Natural killer cell (primary cell): ENCODE measurements around the gene SARDH. TPM values are rescaled to one million over a fixed set of nuclear protein-coding genes. Genes with fewer than 3 reads are reported as not detected.

Experiments
- ATAC-seq, 3 donors: fragments of 150-1000 bp in 2 of 3; fragments of 200-7000 bp in 1 of 3; cut with Tn5 transposase; 1 replicate in 1 of 3; 2 replicates in 2 of 3; pipeline ENCODE4 v1.10.0; 2021; ENCODE audit warnings: mild to moderate bottlenecking in 2 of 3, moderate library complexity in 2 of 3
- DNase-seq, 2 donors: peaks; one replicate each; pipeline versions ENCODE4 v3.0.0 to v3.0.0-alpha.2; 2013 to 2021; ENCODE audit warnings: mixed read lengths in 1 of 2
- H3K27ac ChIP-seq: one replicate; pipeline ENCODE4 v1.5.1; 2013; ENCODE audit warnings: mild to moderate bottlenecking, low read length
- H3K27me3 ChIP-seq: one replicate; pipeline ENCODE4 v1.6.1; 2013; ENCODE audit warnings: low read length; ENCODE audit not compliant: control insufficient read depth, insufficient read depth
- H3K36me3 ChIP-seq: one replicate; pipeline ENCODE4 v1.6.1; 2013; ENCODE audit warnings: low read length; ENCODE audit not compliant: control insufficient read depth, insufficient read depth
- H3K4me1 ChIP-seq: one replicate; pipeline ENCODE4 v1.6.1; 2013; ENCODE audit warnings: low read length; ENCODE audit not compliant: control insufficient read depth, insufficient read depth
- H3K4me3 ChIP-seq: one replicate; pipeline ENCODE4 v1.5.1; 2013; ENCODE audit warnings: low read length
- H3K9me3 ChIP-seq: one replicate; pipeline ENCODE4 v1.6.1; 2013; ENCODE audit warnings: low read length; ENCODE audit not compliant: control insufficient read depth, insufficient read depth
- H3K27ac Mint-ChIP-seq, 2 donors: one replicate each; pipeline ENCODE4 v1.8.0; 2022; ENCODE audit warnings: mild to moderate bottlenecking in 2 of 2, mixed read lengths in 2 of 2, moderate library complexity in 1 of 2
- H3K27me3 Mint-ChIP-seq, 2 donors: one replicate each; pipeline ENCODE4 v1.8.0; 2022; ENCODE audit warnings: low read depth in 2 of 2, mixed read lengths in 2 of 2
- H3K36me3 Mint-ChIP-seq: one replicate; pipeline ENCODE4 v1.8.0; 2022; ENCODE audit warnings: mixed read lengths
- H3K4me1 Mint-ChIP-seq, 2 donors: one replicate each; pipeline ENCODE4 v1.8.0; 2022; ENCODE audit warnings: mixed read lengths in 2 of 2
- H3K4me3 Mint-ChIP-seq: one replicate; pipeline ENCODE4 v1.8.0; 2022; ENCODE audit warnings: mild to moderate bottlenecking, moderate library complexity, mixed read lengths
- H3K9me3 Mint-ChIP-seq, 2 donors: one replicate each; pipeline ENCODE4 v1.8.0; 2022; ENCODE audit warnings: mixed read lengths in 2 of 2
- CTCF ChIP-seq: fragments of 200-600 bp; IDR thresholded peaks from one replicate; pipeline ENCODE4 v1.8.0; 2022; ENCODE audit warnings: antibody characterized with exemption
- WGBS: methylation state at CpG from one replicate; pipeline ENCODE4 v1.1.7; 2013; ENCODE audit warnings: missing lambda C conversion rate; ENCODE audit not compliant: insufficient coverage; 5-methylcytosine and 5-hydroxymethylcytosine counted together
- intact Hi-C: fragments of 100-400 bp; cut with micrococcal nuclease; formaldehyde crosslinking; loops from one replicate; pipeline ENCODE4 v1.14.2; 2022
- total RNA-seq, 4 donors: library from RNA; stranded (reverse); fragments of 120-200 nt in 1 of 4; gene quantifications; one replicate each; pipeline versions ENCODE4 v1.2.3 to v1.2.4, GENCODE V29; 2013 to 2022

The SARDH gene
- total RNA-seq, 3 donors from 2014 or later (not counting 1 experiment from before 2014, with no cell fraction given): 2.2 to 6.8 (median 4.1) TPM

GRCh38 chr9:133690081-133690561 lies 48.0 kb downstream of the SARDH start:
- H3K9me3 Mint-ChIP-seq: no peaks in the 10 kb centered on the region
- intact Hi-C loops: no loop called here
- no peak for TF ChIP-seq CTCF

GRCh38 chr9:133689151-133689763 lies 48.9 kb downstream of the SARDH start:
- Mint-ChIP-seq H3K27me3 (no peaks in the 10 kb centered on the region), H3K36me3 (no peaks in the 10 kb centered on the region), H3K4me3 (no peak overlapping the region), H3K4me1 (no peaks in the 10 kb centered on the region), H3K9me3 (no peaks in the 10 kb centered on the region), H3K27ac (no peak overlapping the region)
- WGBS: 89% methylated on average over 10 of the region's 10 CpGs
- ATAC-seq (no peak), DNase-seq (no peak)
- H3K4me1 ChIP-seq: peaks cover 5% of the 10 kb centered on the region
- intact Hi-C loops: no loop called here
- no peak for TF ChIP-seq CTCF
- H3K36me3 ChIP-seq: no peaks in the 10 kb centered on the region
- H3K27me3 ChIP-seq: no peaks in the 10 kb centered on the region
- H3K27ac ChIP-seq: no peak overlapping the region
- no peaks in the 10 kb centered on the region for H3K9me3 ChIP-seq
- H3K4me3 ChIP-seq: no peak overlapping the region

More at GRCh38 chr9:133690081-133690561, 48.0 kb downstream of the SARDH start:
- no peaks in the 10 kb centered on the region for H3K27me3 ChIP-seq
- no peaks in the 10 kb centered on the region for H3K4me1 ChIP-seq
- no peak overlapping the region for H3K27ac Mint-ChIP-seq
- no peak for ATAC-seq
- no peak overlapping the region for H3K4me3 Mint-ChIP-seq
- 93% methylated on average over 11 of the region's 11 CpGs for WGBS
- no peaks in the 10 kb centered on the region for H3K36me3 Mint-ChIP-seq
- no peak for DNase-seq
- no peak overlapping the region for H3K4me3 ChIP-seq
- H3K27ac ChIP-seq: no peak overlapping the region
- no peaks in the 10 kb centered on the region for H3K9me3 ChIP-seq
- no peaks in the 10 kb centered on the region for H3K4me1 Mint-ChIP-seq
- no peaks in the 10 kb centered on the region for H3K36me3 ChIP-seq
- H3K27me3 Mint-ChIP-seq: no peaks in the 10 kb centered on the region

DNA sequence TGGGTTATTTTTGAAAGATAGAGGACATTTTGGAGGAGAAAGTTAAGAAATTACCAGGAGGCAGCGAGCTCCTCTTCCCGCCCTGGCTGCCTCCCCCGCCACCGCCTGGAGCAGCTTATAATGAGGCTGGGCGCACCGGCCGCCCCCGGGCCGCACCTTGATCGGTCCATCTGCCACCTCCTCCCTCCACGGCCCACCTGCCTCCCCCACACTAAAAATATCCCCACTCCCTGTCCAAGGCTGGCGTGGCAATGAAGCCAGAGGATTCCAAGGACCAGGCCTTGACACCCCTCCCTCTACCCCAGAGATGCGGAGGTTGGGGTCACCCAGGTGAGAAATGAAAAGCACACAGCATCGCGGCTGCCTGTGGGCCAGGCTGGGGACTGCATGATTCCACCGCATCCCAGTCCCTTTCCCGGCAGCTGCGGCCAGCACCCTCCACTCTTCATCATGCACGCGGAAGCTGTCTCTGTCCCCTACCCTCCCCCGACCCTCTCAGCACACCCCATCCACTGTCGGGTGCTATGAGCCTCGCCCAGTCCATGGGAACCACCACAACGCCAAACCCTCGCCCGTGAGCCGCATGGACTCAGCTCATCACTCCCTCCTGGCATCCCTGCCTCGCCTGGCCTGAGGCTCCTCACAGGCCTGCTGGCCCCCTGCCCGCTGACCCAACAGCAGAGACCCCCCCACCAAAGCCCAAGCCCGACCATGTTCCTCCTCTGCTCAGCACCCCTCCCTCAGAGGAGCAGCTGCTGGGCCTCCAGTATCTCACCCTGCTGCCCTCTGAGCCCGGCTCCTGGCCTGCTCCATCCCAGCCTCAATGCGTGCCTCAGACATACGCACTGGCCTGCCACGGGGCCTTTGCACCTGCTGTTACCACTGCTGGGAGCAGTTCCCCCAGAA lies 50.0 kb downstream of the SARDH start:
- Histone ChIP-seq H3K36me3 (no peaks in the 10 kb centered on the region), H3K4me1 (peaks cover 15% of the 10 kb centered on the region), H3K27ac (no peak overlapping the region), H3K27me3 (no peaks in the 10 kb centered on the region), H3K9me3 (no peaks in the 10 kb centered on the region), H3K4me3 (no peak overlapping the region)
- no peaks in the 10 kb centered on the region for H3K9me3 Mint-ChIP-seq
- DNase-seq (no peak), ATAC-seq (no peak)
- intact Hi-C loops: no loop called here
- TF ChIP-seq CTCF: no peak
- no peak overlapping the region for H3K27ac Mint-ChIP-seq
- H3K4me3 Mint-ChIP-seq: no peak overlapping the region
- H3K36me3 Mint-ChIP-seq: no peaks in the 10 kb centered on the region
- H3K27me3 Mint-ChIP-seq: no peaks in the 10 kb centered on the region
- no peaks in the 10 kb centered on the region for H3K4me1 Mint-ChIP-seq
- WGBS: 90% methylated on average over 34 of the region's 34 CpGs
